HG03135 (cell line): ENCODE measurements around the gene BEST3.
"Not testable (repeated sequence)": the region's sequence is repeated elsewhere in the genome, so short reads cannot be mapped to it uniquely, and the experiment has no call there.

ENCODE experiments used
- ATAC-seq: cut with Tn5 transposase; IDR thresholded peaks from one replicate; pipeline ENCODE4 v1.9.1; 2021; ENCODE audit warnings: mild to moderate bottlenecking, moderate library complexity; ENCODE audit not compliant: unreplicated experiment

The BEST3 gene

GRCh38 chr12:69688471-69689427, 10.4 kb downstream of the BEST3 start:
- ATAC-seq: no peak

GRCh38 chr12:69688021-69688420, 11.1 kb downstream of the BEST3 start:
- no peak for ATAC-seq

DNA sequence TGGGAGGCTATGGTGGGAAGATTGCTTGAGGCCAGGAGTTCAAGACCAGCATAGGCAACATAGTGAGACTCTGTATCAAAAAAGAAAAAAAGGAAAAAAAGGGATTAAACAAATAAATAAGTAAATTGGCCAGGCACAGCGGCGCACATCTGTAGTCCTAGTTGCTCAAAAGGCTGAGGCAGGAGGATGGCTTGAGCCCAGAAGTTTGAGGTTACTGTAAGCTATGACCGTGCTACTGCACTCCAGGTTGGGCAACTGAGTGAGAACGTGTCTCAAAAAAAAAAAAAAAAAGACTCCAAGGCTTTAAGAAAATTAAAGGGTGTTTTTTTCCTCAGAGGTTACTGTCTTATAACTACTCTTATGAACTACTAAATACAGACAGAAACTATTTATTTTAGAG, 11.7 kb downstream of the BEST3 start:
- ATAC-seq: no peak

DNA sequence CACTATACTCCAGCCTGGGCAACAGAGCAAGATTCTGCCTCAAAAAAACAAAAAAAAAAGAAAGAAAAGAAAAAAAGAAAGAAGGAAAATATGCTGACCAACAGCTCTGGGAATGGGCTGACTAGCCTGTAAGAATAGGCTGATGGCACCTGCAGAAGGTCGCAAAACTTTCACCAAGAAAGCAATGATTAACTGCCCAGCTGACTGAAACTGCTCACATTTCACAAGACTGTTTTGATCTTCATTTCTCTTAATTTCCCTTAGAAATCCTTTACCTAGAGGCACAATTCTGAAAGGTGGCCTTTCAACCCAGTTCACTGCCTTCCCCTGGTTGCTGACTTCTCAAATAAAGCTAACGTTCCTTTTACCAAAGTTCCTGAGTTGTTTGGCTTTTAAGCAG, 12.4 kb downstream of the BEST3 start:
- ATAC-seq: no peak

DNA sequence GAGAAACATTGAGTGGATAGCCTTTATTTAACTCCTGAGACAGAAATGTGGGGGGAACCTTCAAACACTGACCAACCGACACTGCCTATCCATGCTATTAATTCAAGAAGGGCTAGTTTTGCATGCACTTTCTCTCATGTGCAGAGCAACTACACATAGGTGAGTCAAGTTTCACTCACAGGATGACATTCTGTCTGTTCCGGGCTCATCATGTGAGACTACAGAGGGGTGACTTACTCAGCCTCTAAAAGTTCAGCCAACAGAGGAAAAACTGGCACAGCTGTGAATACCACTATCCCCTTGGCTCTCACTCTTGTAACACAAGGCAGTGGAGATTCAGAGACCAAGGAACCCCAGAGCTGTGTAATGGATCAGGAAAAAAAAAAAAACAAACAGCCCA, 13.3 kb downstream of the BEST3 start:
- ATAC-seq: no peak

GRCh38 chr12:69684466-69684865, 14.6 kb downstream of the BEST3 start:
- ATAC-seq: no peak

GRCh38 chr12:69682110-69682755, 16.9 kb downstream of the BEST3 start:
- ATAC-seq: no peak

- no peak for ATAC-seq
Observed at GRCh38 chr12:69679119-69679518, 20.0 kb downstream of the BEST3 start.

DNA sequence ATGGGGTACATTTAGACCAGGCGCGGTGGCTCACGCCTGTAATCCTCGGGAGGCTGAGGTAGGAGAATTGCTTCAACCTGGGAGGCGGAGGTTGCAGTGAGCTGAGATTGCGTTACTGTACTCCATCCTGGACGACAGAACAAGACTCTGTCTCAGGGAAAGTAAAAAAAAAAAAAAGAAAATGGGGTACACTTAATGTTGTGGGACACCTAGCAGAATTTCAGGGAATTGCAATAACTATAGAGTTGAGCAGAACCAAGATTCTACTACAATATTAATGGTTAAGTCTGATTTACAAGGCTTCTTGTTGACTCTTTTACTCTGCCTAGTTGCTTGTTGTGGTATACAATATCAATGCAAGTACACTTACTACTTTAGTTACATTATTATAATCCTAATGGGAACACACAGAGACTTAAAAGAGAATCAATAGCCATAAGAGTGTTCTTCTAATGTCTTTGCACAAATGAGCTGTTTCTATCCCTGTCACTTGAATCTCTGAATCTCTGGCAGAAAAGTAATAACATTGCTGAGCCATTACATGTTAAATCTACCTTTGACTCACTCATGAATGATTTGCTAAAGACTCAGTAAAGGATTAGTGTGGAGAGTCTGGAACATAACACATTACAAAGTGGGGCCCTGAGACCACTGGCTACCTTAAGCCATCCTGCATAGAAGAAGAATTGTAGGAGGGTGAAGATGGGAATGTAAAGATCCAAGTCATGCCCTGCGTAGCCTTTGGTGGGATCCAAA, 22.7 kb downstream of the BEST3 start:
- ATAC-seq: no peak

- ATAC-seq: no peak
Observed at GRCh38 chr12:69672195-69672594, 26.9 kb downstream of the BEST3 start.

DNA sequence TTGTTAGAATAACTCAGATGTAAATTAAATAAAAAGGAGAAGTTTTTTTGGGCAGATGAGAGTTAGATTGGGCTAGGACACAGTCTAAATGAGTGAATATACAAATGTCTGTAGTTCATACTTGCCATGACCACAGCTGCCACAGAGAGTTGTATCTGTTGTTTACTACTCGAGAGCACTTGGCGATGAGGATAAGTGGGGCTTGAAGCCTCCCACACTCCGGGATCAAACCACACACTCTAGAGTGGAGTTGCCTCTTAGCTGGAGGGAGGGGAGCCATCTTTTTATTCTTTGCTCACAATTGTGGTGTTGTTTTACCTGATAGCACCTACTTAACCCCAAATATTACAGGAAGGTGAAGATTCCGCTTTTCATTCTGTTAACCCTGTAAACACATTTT, 27.5 kb downstream of the BEST3 start:
- no peak for ATAC-seq

- ATAC-seq: no peak
Observed at GRCh38 chr12:69666798-69667197, 32.3 kb downstream of the BEST3 start.

DNA sequence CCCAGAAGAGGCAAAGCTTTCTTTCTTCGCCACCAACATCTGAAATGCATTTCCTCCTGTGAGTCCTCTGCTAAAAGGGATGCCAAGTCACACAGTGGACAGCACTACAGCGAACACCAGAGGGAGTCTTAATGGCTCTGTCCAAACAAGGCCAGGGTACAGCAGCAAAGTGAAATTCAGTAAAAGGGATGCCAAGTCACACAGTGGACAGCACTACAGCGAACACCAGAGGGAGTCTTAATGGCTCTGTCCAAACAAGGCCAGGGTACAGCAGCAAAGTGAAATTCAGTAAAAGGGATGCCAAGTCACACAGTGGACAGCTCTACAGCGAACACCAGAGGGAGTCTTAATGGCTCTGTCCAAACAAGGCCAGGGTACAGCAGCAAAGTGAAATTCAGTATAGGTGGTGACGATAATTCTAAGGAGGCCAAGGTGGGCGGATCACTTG, 34.1 kb downstream of the BEST3 start:
- ATAC-seq: not testable (repeated sequence)

DNA sequence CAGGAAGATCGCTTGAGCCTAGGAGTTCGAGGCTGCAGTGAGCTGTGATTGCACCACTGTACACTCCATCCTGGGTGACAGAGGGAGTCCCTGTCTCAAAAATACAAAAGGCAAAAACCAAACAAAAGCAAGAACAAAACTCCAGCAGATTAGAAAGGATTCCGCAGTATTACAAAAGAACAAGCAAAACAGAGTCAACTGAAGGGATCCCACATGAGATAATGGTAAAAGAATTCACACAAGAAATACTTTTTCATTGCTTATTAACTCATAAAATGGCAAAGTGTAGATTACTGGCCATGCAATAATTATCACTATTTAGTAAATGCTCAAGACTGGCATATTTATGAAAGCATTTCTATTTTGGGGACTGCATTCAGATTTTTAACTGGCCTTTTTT, 35.4 kb downstream of the BEST3 start:
- ATAC-seq: no peak

- ATAC-seq: no peak
Observed at GRCh38 chr12:69662764-69663163, 36.3 kb downstream of the BEST3 start.

GRCh38 chr12:69661386-69661785, 37.7 kb downstream of the BEST3 start:
- no peak for ATAC-seq

DNA sequence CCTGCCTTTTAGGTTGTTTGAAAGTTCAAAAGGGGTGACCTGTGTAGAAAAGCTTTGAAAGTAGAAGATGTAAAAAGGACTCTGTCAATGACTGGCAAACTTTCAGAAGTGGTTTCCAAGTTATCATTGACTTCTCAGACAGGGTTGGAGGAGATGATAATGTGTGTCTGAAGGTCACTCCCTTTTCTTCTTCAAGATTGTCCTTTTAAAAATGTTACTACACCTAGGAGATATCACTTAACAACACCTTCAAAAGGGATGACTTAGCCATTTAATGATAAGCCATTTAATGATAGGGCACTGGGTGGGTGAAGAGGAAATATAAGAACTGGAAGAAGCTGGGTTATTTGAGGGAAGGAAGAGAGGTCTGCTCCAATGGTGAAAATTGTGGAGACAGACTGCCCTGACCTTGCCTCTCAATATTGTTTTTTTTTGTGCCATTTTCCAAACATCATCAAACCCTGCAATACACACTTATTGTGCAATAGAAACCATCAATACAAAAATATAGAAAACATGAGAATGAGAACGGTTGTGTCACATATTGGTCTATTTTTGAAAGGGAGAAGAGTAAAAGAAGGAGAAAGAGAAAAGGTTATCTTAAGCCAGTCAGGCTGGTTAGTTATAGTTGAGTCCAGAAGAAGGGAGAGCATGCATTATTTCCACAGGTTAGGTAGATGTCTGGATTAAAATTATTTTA, 38.8 kb downstream of the BEST3 start:
- no peak for ATAC-seq

DNA sequence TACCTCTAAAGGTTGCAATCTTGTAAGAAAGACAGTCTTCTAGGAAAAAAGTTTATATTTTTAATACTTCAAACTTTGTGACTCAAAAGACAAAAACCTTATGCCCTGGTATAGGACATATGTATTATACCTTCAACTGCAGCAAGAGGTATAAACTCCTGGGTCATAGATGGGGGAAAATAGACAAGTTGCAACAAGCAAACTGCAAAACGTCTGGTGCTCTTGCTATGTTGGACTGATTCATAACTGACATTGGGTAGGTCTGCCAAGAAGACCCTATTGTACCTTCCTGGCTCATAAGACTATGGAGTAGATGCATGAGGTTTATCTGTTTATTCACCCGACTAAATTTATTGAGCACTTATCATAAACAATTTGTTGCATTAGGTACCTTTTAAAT, 40.9 kb downstream of the BEST3 start:
- no peak for ATAC-seq

- ATAC-seq: no peak
Observed at GRCh38 chr12:69657376-69658137, 41.5 kb downstream of the BEST3 start.
